OCI-LY7 (cell line): ENCODE data around the gene UNC5B. TPM values are rescaled to one million over a fixed set of nuclear protein-coding genes. Genes with fewer than 3 reads are reported as not detected.

Experiments
- BruUV-seq: library from RNA; stranded (reverse); fragments of 400-500 nt; replicated peaks from 2 replicates; lab custom pipeline; 2021; lab: Mats Ljungman, UMichigan
- CTCF ChIA-PET: fragments of 300-600 bp; sonication (Branson Sonifier 250); formaldehyde crosslinking; loops from one replicate; lab custom pipeline; 2022; ENCODE audit warnings: antibody characterized with exemption; ENCODE audit not compliant: unreplicated experiment; lab: Charles Lee
- POLR2A ChIA-PET: fragments of 300-600 bp; sonication (Branson Sonifier 250); formaldehyde crosslinking; loops from one replicate; lab custom pipeline; 2022; ENCODE audit warnings: antibody characterized with exemption; lab: Charles Lee
- DNase-seq: peaks from one replicate; pipeline ENCODE4 v3.0.0-alpha.2; 2015; ENCODE audit warnings: low spot score
- H2AFZ ChIP-seq: fragments of 200-600 bp; sonication (generic), shearing (Covaris generic); 2 replicates; pipeline ENCODE4 v1.6.1; 2014; ENCODE audit warnings: mild to moderate bottlenecking, antibody characterized with exemption, low read length, moderate library complexity
- H3K27ac ChIP-seq: fragments of 200-600 bp; sonication (generic); 2 replicates; pipeline ENCODE4 v1.5.1; 2014; ENCODE audit warnings: mixed run types, low read depth, mild to moderate bottlenecking, moderate library complexity, low read length, inconsistent platforms; ENCODE audit not compliant: poor library complexity, severe bottlenecking
- H3K36me3 ChIP-seq: fragments of 200-600 bp; sonication (generic); 2 replicates; pipeline ENCODE4 v1.6.1; 2014; ENCODE audit warnings: mild to moderate bottlenecking, antibody characterized with exemption, low read length, moderate library complexity, mixed read lengths; ENCODE audit not compliant: insufficient read depth
- H3K4me1 ChIP-seq: fragments of 200-600 bp; sonication (generic); 2 replicates; pipeline ENCODE4 v1.5.1; 2014; ENCODE audit warnings: mild to moderate bottlenecking, low read length; ENCODE audit not compliant: insufficient read depth, poor library complexity, severe bottlenecking
- H3K4me2 ChIP-seq: fragments of 200-600 bp; sonication (generic); 2 replicates; pipeline ENCODE4 v1.6.1; 2014; ENCODE audit warnings: mild to moderate bottlenecking, low read length
- H3K4me3 ChIP-seq: fragments of 200-600 bp; sonication (generic); 2 replicates; pipeline ENCODE4 v1.5.1; 2014; ENCODE audit warnings: mild to moderate bottlenecking, low read depth, low read length; ENCODE audit not compliant: poor library complexity, severe bottlenecking
- H3K79me2 ChIP-seq: fragments of 200-600 bp; sonication (generic); 2 replicates; pipeline ENCODE4 v1.6.1; 2016; ENCODE audit warnings: low read depth, mild to moderate bottlenecking, low read length, moderate library complexity, mixed read lengths; ENCODE audit not compliant: insufficient read depth
- H3K9me2 ChIP-seq: fragments of 200-600 bp; sonication (generic); 2 replicates; pipeline ENCODE4 v1.6.1; 2016; ENCODE audit warnings: mild to moderate bottlenecking, low read length, mixed read lengths; ENCODE audit not compliant: insufficient read depth
- H3K9me3 ChIP-seq: fragments of 200-600 bp; sonication (generic); 2 replicates; pipeline ENCODE4 v1.6.1; 2014; ENCODE audit warnings: mild to moderate bottlenecking, mixed run types, low read length, mixed read lengths
- H4K20me1 ChIP-seq: fragments of 200-600 bp; sonication (generic); 2 replicates; pipeline ENCODE4 v1.6.1; 2014; ENCODE audit warnings: mild to moderate bottlenecking, antibody characterized with exemption, low read length, moderate library complexity, mixed read lengths; ENCODE audit not compliant: insufficient read depth
- EZH2phosphoT487 ChIP-seq: fragments of 200-600 bp; sonication (generic); IDR thresholded peaks from 2 replicates; pipeline ENCODE4 v1.6.1; 2018; ENCODE audit warnings: low read depth, borderline replicate concordance, mild to moderate bottlenecking, mixed run types, antibody characterized with exemption, low read length, moderate library complexity, mixed read lengths
- intact Hi-C: fragments of 100-400 bp; cut with micrococcal nuclease; formaldehyde crosslinking; loops from one replicate; pipeline ENCODE4 v1.10.0; 2022; ENCODE audit not compliant: unreplicated experiment
- total RNA-seq, 2 experiments: library from RNA; depleted of rRNA in 1 of 2; stranded (reverse); fragments of >200 nt in 1 of 2; shearing (Covaris generic) in 1 of 2; gene quantifications; 2 replicates each; pipeline ENCODE4 v1.2.3, GENCODE V29; 2014 to 2022
- TF ChIP-seq, protein P1 (sequence below): fragments of 200-600 bp; sonication (generic); conservative IDR thresholded peaks from 2 replicates; pipeline ENCODE4 v1.5.1; 2014; ENCODE audit warnings: mild to moderate bottlenecking, antibody characterized with exemption, low read length, moderate library complexity, mixed read lengths

UNC5B gene
- total RNA-seq, 2 experiments from 2014 or later, result not detected

DNA sequence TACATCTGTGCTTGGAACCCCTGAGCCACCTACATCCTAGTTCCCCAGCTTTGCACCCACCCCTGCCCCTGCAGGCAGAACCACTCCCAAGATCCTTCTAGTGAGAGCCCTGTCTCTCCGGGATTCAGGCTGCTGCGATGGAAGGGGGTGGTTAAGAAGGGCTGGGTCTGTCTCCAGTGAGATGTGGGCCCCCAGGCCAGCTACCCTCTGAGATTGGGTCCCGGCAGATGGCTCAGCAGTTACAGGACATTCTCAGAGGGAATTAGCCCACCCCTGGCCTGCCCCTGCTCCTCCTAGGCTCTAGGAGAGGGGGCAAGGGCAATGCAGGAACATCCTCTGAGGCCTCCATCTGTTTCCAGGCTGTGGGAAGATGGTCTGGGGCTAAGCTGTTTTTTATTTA, 134.4 kb downstream of the UNC5B start:
- Histone ChIP-seq H3K9me3 (no peaks in the 10 kb centered on the region), H3K27ac (no peak overlapping the region), H3K36me3 (no peaks in the 10 kb centered on the region), H3K4me1 (no peaks in the 10 kb centered on the region), H3K4me3 (no peak overlapping the region), H2AFZ (no peak overlapping the region), H3K9me2 (no peaks in the 10 kb centered on the region), H3K4me2 (no peak overlapping the region), H3K79me2 (no peaks in the 10 kb centered on the region), H4K20me1 (no peaks in the 10 kb centered on the region)
- TF ChIP-seq, protein P1, sequence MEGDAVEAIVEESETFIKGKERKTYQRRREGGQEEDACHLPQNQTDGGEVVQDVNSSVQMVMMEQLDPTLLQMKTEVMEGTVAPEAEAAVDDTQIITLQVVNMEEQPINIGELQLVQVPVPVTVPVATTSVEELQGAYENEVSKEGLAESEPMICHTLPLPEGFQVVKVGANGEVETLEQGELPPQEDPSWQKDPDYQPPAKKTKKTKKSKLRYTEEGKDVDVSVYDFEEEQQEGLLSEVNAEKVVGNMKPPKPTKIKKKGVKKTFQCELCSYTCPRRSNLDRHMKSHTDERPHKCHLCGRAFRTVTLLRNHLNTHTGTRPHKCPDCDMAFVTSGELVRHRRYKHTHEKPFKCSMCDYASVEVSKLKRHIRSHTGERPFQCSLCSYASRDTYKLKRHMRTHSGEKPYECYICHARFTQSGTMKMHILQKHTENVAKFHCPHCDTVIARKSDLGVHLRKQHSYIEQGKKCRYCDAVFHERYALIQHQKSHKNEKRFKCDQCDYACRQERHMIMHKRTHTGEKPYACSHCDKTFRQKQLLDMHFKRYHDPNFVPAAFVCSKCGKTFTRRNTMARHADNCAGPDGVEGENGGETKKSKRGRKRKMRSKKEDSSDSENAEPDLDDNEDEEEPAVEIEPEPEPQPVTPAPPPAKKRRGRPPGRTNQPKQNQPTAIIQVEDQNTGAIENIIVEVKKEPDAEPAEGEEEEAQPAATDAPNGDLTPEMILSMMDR, result no peak
- no peak for TF ChIP-seq EZH2phosphoT487
- BruUV-seq, result no TSS peak
- CTCF ChIA-PET, result no interaction called here
- no peak for DNase-seq
- POLR2A ChIA-PET, result interaction anchor here (1.0 kb wide), 1 partner anchor 280 kb away, joined by 3 read pairs; no protein-coding TSS in a partner anchor
- intact Hi-C loops, result no loop called here

DNA sequence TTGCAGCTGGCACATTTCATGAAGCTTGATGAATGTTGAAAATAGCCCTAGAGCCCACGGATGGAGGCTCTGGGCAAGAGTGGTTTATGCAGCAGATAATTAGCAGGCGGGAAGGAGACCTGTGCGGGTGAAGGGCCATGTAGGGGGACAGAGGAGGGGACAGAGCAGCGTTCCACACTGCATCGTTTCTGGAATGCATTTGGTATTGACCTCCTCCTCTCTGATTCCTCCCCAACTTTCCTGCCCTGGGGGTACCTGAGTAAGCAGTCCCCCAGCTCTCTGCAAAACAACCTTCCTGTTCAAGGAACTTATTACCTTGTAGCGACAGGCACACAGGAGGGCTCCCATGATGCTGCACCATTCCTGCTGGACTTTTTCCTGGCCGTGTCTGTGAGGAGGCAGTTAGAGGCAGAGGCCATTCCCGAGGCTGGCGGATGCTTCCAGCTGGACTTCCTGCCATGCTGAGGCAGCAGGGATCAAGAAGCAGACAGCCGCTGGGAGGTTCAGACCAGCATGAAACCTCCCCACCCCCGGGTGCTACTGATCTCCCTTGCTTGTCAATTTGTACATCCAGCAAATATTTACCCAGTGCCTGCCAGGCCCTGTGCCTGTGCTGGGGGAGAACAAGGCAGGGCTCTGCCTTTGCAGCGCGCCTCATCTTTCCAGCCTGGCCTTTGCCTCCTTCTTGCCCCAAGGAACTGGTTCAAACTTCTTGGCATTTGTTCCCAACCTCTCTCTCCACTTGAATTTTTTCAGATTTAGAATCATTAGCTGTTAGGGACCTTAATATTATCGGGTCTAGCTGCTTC, 135.4 kb downstream of the UNC5B start:
- Histone ChIP-seq H4K20me1 (no peaks in the 10 kb centered on the region), H3K4me3 (no peak overlapping the region), H3K36me3 (no peaks in the 10 kb centered on the region), H2AFZ (no peak overlapping the region), H3K4me2 (no peak overlapping the region), H3K79me2 (no peaks in the 10 kb centered on the region), H3K9me3 (no peaks in the 10 kb centered on the region), H3K27ac (no peak overlapping the region), H3K4me1 (no peaks in the 10 kb centered on the region), H3K9me2 (no peaks in the 10 kb centered on the region)
- no TSS peak for BruUV-seq
- TF ChIP-seq EZH2phosphoT487, result no peak
- TF ChIP-seq, protein P1, result no peak
- DNase-seq, result no peak
- CTCF ChIA-PET, result no interaction called here
- POLR2A ChIA-PET, result interaction anchor here (0.6 to 0.7 kb wide), 2 partner anchors 10 to 29 kb away, joined by 4 to 6 read pairs; partner anchors contain the start of gene SLC29A3
- intact Hi-C loops, result no loop called here

DNA sequence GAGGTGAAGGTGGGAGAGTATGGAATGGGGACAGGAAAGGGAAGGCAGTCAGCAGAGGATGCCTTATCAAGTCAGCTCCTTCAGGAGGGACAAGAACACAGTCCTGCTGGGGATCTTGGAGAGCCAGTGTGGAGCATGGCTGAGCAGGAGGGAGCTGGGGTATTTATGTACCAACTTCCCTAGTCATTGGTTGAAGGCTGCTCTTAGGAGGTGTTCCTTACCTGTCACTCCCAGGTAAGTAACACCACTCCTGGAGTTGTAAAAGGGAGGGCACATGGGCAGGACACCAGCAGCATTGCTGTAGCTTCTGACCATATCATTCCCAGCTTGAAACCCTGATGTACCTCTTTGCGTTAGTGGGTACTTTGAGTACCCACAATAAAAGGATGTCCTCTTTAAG, 136.5 kb downstream of the UNC5B start:
- no peak overlapping the region for H2AFZ ChIP-seq
- no peak overlapping the region for H3K27ac ChIP-seq
- intact Hi-C loops, result no loop called here
- no peaks in the 10 kb centered on the region for H3K4me1 ChIP-seq
- H3K79me2 ChIP-seq, result no peaks in the 10 kb centered on the region
- no peaks in the 10 kb centered on the region for H4K20me1 ChIP-seq
- H3K9me3 ChIP-seq, result no peaks in the 10 kb centered on the region
- no peak overlapping the region for H3K4me2 ChIP-seq
- no peaks in the 10 kb centered on the region for H3K36me3 ChIP-seq
- TF ChIP-seq EZH2phosphoT487, result no peak
- TF ChIP-seq, protein P1, result no peak
- ChIA-PET POLR2A (interaction anchor here (0.6 to 0.7 kb wide), 2 partner anchors 9 to 30 kb away, joined by 4 to 6 read pairs; partner anchors contain the start of gene SLC29A3), CTCF (no interaction called here)
- no peaks in the 10 kb centered on the region for H3K9me2 ChIP-seq
- no peak overlapping the region for H3K4me3 ChIP-seq
- no peak for DNase-seq
- no TSS peak for BruUV-seq
